ENCODE results near the gene RNF5. TPM values are rescaled to one million over a fixed set of nuclear protein-coding genes. Genes with fewer than 3 reads are reported as not detected.
"Not testable (repeated sequence)": the region's sequence is repeated elsewhere in the genome, so short reads cannot be mapped to it uniquely, and the experiment has no call there.

RNF5 gene
- total RNA-seq, 1 experiment from 2014 or later, result 99.0 TPM

- peak; percentile 62 for DNase-seq
- Histone ChIP-seq H3K36me3 (replicated peaks; ENCODE audit: control insufficient read depth, insufficient read depth, low read length) (peaks cover 8% of the 10 kb centered on the region), H3K4me3 (ENCODE audit: insufficient read depth, low read depth, low read length) (peak overlapping the region; percentile 79), H3K27me3 (ENCODE audit: control insufficient read depth, insufficient read depth, low read length) (no peaks in the 10 kb centered on the region)
Observed at GRCh38 chr6:32177183-32177787, 920 bp upstream of the RNF5 start.

GRCh38 chr6:32178547-32179440, 589 bp downstream of the RNF5 start:
- DNase-seq, result peak; percentile 63
- H3K27me3 ChIP-seq (ENCODE audit: control insufficient read depth, insufficient read depth, low read length), result no peaks in the 10 kb centered on the region
- H3K4me3 ChIP-seq (ENCODE audit: insufficient read depth, low read depth, low read length), result peak overlapping the region; percentile 79
- peaks cover 10% of the 10 kb centered on the region for H3K36me3 ChIP-seq (replicated peaks; ENCODE audit: control insufficient read depth, insufficient read depth, low read length)

GRCh38 chr6:32179766-32180405, 1.7 kb downstream of the RNF5 start:
- H3K4me3 ChIP-seq (ENCODE audit: insufficient read depth, low read depth, low read length), result no peak overlapping the region
- DNase-seq, result no peak
- no peaks in the 10 kb centered on the region for H3K27me3 ChIP-seq (ENCODE audit: control insufficient read depth, insufficient read depth, low read length)
- H3K36me3 ChIP-seq (replicated peaks; ENCODE audit: control insufficient read depth, insufficient read depth, low read length), result peaks cover 10% of the 10 kb centered on the region

- Histone ChIP-seq H3K27me3 (ENCODE audit: control insufficient read depth, insufficient read depth, low read length) (no peaks in the 10 kb centered on the region), H3K4me3 (ENCODE audit: insufficient read depth, low read depth, low read length) (no peak overlapping the region), H3K36me3 (replicated peaks; ENCODE audit: control insufficient read depth, insufficient read depth, low read length) (peaks cover 12% of the 10 kb centered on the region)
- DNase-seq, result no peak
Observed at GRCh38 chr6:32181148-32181702, 3.0 kb downstream of the RNF5 start.

GRCh38 chr6:32181915-32182529, 3.8 kb downstream of the RNF5 start:
- no peak overlapping the region for H3K4me3 ChIP-seq (ENCODE audit: insufficient read depth, low read depth, low read length)
- H3K36me3 ChIP-seq (replicated peaks; ENCODE audit: control insufficient read depth, insufficient read depth, low read length), result peaks cover 19% of the 10 kb centered on the region
- DNase-seq, result peak; percentile 65
- no peaks in the 10 kb centered on the region for H3K27me3 ChIP-seq (ENCODE audit: control insufficient read depth, insufficient read depth, low read length)

GRCh38 chr6:32182555-32182981, 4.4 kb downstream of the RNF5 start:
- DNase-seq, result peak; percentile 28

GRCh38 chr6:32183030-32183429, 4.8 kb downstream of the RNF5 start:
- DNase-seq, result no peak
- Histone ChIP-seq H3K36me3 (replicated peaks; ENCODE audit: control insufficient read depth, insufficient read depth, low read length) (peaks cover 28% of the 10 kb centered on the region), H3K27me3 (ENCODE audit: control insufficient read depth, insufficient read depth, low read length) (no peaks in the 10 kb centered on the region), H3K4me3 (ENCODE audit: insufficient read depth, low read depth, low read length) (no peak overlapping the region)

More at GRCh38 chr6:32182555-32182981, 4.4 kb downstream of the RNF5 start:
- no peaks in the 10 kb centered on the region for H3K27me3 ChIP-seq (ENCODE audit: control insufficient read depth, insufficient read depth, low read length)
- H3K4me3 ChIP-seq (ENCODE audit: insufficient read depth, low read depth, low read length), result no peak overlapping the region
- H3K36me3 ChIP-seq (replicated peaks; ENCODE audit: control insufficient read depth, insufficient read depth, low read length), result peaks cover 24% of the 10 kb centered on the region

GRCh38 chr6:32183483-32184083, 5.4 kb downstream of the RNF5 start:
- Histone ChIP-seq H3K36me3 (replicated peaks; ENCODE audit: control insufficient read depth, insufficient read depth, low read length) (peaks cover 28% of the 10 kb centered on the region), H3K4me3 (ENCODE audit: insufficient read depth, low read depth, low read length) (no peak overlapping the region), H3K27me3 (ENCODE audit: control insufficient read depth, insufficient read depth, low read length) (no peaks in the 10 kb centered on the region)
- DNase-seq, result peak; percentile 27

GRCh38 chr6:32184084-32184640, 6.0 kb downstream of the RNF5 start, which contains the start of gene AGER:
Gene AGER, minus strand, starts transcription at chr6:32184253. Its CDS starts 31 bp downstream, at chr6:32184222.
- peaks cover 28% of the 10 kb centered on the region for H3K36me3 ChIP-seq (replicated peaks; ENCODE audit: control insufficient read depth, insufficient read depth, low read length)
- DNase-seq, result peak; percentile 35
- H3K4me3 ChIP-seq (ENCODE audit: insufficient read depth, low read depth, low read length), result no peak within 1 kb of the TSS
- no peaks in the 10 kb centered on the region for H3K27me3 ChIP-seq (ENCODE audit: control insufficient read depth, insufficient read depth, low read length)

- not testable (repeated sequence) for H3K4me3 ChIP-seq (ENCODE audit: insufficient read depth, low read depth, low read length); H3K27me3 ChIP-seq (ENCODE audit: control insufficient read depth, insufficient read depth, low read length)
- peaks cover 26% of the 10 kb centered on the region for H3K36me3 ChIP-seq (replicated peaks; ENCODE audit: control insufficient read depth, insufficient read depth, low read length)
- DNase-seq, result peak; percentile 88
Observed at GRCh38 chr6:32185681-32186131, 7.5 kb downstream of the RNF5 start.

GRCh38 chr6:32186151-32186840, 8.1 kb downstream of the RNF5 start:
- not testable (repeated sequence) for H3K27me3 ChIP-seq (ENCODE audit: control insufficient read depth, insufficient read depth, low read length); H3K4me3 ChIP-seq (ENCODE audit: insufficient read depth, low read depth, low read length); DNase-seq
- H3K36me3 ChIP-seq (replicated peaks; ENCODE audit: control insufficient read depth, insufficient read depth, low read length), result peaks cover 24% of the 10 kb centered on the region

- Histone ChIP-seq H3K4me3 (ENCODE audit: insufficient read depth, low read depth, low read length) (no peak overlapping the region), H3K27me3 (ENCODE audit: control insufficient read depth, insufficient read depth, low read length) (no peaks in the 10 kb centered on the region), H3K36me3 (replicated peaks; ENCODE audit: control insufficient read depth, insufficient read depth, low read length) (peaks cover 21% of the 10 kb centered on the region)
- no peak for DNase-seq
Observed at GRCh38 chr6:32187009-32187709, 9.0 kb downstream of the RNF5 start.
